ENCODE measurements around the gene SPTBN1. TPM values are rescaled to one million over a fixed set of nuclear protein-coding genes. Genes with fewer than 3 reads are reported as not detected.

Gene SPTBN1
- total and polyA plus RNA-seq, 9 donors = 108 to 314 (median 232) TPM

- no peaks in the 10 kb centered on the region for H3K27me3 ChIP-seq
- intact Hi-C loops (cut with DNase I) = no loop called here
- TF ChIP-seq POLR2A (IDR thresholded peaks at IDR 0.05) (no peak), EP300 (IDR thresholded peaks at IDR 0.05) (no peak)
- TF ChIP-seq, protein P1, sequence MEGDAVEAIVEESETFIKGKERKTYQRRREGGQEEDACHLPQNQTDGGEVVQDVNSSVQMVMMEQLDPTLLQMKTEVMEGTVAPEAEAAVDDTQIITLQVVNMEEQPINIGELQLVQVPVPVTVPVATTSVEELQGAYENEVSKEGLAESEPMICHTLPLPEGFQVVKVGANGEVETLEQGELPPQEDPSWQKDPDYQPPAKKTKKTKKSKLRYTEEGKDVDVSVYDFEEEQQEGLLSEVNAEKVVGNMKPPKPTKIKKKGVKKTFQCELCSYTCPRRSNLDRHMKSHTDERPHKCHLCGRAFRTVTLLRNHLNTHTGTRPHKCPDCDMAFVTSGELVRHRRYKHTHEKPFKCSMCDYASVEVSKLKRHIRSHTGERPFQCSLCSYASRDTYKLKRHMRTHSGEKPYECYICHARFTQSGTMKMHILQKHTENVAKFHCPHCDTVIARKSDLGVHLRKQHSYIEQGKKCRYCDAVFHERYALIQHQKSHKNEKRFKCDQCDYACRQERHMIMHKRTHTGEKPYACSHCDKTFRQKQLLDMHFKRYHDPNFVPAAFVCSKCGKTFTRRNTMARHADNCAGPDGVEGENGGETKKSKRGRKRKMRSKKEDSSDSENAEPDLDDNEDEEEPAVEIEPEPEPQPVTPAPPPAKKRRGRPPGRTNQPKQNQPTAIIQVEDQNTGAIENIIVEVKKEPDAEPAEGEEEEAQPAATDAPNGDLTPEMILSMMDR (IDR thresholded peaks at IDR 0.05) = no peak
- DNase-seq = no peak
- no peaks in the 10 kb centered on the region for H3K9me3 ChIP-seq
- H3K27ac ChIP-seq = no peak overlapping the region
- no peak overlapping the region for H3K4me3 ChIP-seq
- no peaks in the 10 kb centered on the region for H3K36me3 ChIP-seq
- peaks cover 19% of the 10 kb centered on the region for H3K4me1 ChIP-seq (ENCODE audit: insufficient read depth)
- 86 to 88% (median 87%) methylated on average over 7 of the region's 7 CpGs for WGBS, 3 donors
Observed at GRCh38 chr2:54581326-54582039, 125.4 kb downstream of the SPTBN1 start.

- DNase-seq = no peak
- H3K4me1 ChIP-seq (ENCODE audit: insufficient read depth) = peaks cover 9% of the 10 kb centered on the region
- intact Hi-C loops (cut with DNase I) = no loop called here
Observed at GRCh38 chr2:54582987-54583386, 126.9 kb downstream of the SPTBN1 start.

GRCh38 chr2:54584598-54584997 lies 128.5 kb downstream of the SPTBN1 start:
- Histone ChIP-seq H3K27ac (no peak overlapping the region), H3K36me3 (no peaks in the 10 kb centered on the region), H3K9me3 (no peaks in the 10 kb centered on the region), H3K4me1 (ENCODE audit: insufficient read depth) (peaks cover 11% of the 10 kb centered on the region), H3K27me3 (no peaks in the 10 kb centered on the region), H3K4me3 (no peak overlapping the region)
- no peak for DNase-seq
- TF ChIP-seq POLR2A (IDR thresholded peaks at IDR 0.05) (no peak), EP300 (IDR thresholded peaks at IDR 0.05) (no peak)
- TF ChIP-seq, protein P1 (IDR thresholded peaks at IDR 0.05) = no peak
- 97% methylated on average over 1 of the region's 1 CpG for WGBS, 3 donors
- intact Hi-C loops (cut with DNase I) = no loop called here

More at GRCh38 chr2:54582987-54583386, 126.9 kb downstream of the SPTBN1 start:
- WGBS, 3 donors = 98 to 99% (median 99%) methylated on average over 5 of the region's 5 CpGs
- H3K9me3 ChIP-seq = no peaks in the 10 kb centered on the region
- TF ChIP-seq, protein P1 (IDR thresholded peaks at IDR 0.05) = no peak
- TF ChIP-seq EP300 (IDR thresholded peaks at IDR 0.05) (no peak), POLR2A (IDR thresholded peaks at IDR 0.05) (no peak)
- no peaks in the 10 kb centered on the region for H3K36me3 ChIP-seq
- no peak overlapping the region for H3K27ac ChIP-seq
- H3K27me3 ChIP-seq = no peaks in the 10 kb centered on the region
- H3K4me3 ChIP-seq = no peak overlapping the region

GRCh38 chr2:54585136-54585733 lies 129.1 kb downstream of the SPTBN1 start:
- TF ChIP-seq, protein P1 (IDR thresholded peaks at IDR 0.05) = no peak
- TF ChIP-seq POLR2A (IDR thresholded peaks at IDR 0.05) (no peak), EP300 (IDR thresholded peaks at IDR 0.05) (no peak)
- H3K4me3 ChIP-seq = no peak overlapping the region
- intact Hi-C loops (cut with DNase I) = no loop called here
- DNase-seq = no peak
- H3K27ac ChIP-seq = no peak overlapping the region
- no peaks in the 10 kb centered on the region for H3K27me3 ChIP-seq
- peaks cover 11% of the 10 kb centered on the region for H3K4me1 ChIP-seq (ENCODE audit: insufficient read depth)
- no peaks in the 10 kb centered on the region for H3K9me3 ChIP-seq
- no peaks in the 10 kb centered on the region for H3K36me3 ChIP-seq

All from ovary (tissue), 9 donors.